ENCODE measurements around the gene ACACA.

Gene ACACA

DNA sequence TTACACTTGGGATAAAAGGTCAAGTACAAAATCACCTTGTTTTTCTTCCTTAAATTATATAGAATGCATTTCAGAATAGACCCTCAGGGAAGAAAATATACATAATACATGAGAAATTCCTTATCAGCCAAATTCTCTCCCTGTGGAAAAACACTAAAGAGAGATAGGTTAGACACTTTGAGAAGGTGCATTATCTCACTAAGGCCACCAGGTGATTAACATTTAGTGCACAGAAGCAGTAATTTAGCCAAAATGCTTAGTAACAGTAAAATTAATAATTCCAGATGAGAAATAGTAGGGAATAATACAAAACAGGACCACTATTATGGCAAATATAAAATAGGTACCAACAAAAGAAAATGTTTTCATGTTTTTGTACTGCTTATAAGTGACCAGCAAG lies 216.1 kb downstream of the ACACA start:
- TF ChIP-seq, protein P1, sequence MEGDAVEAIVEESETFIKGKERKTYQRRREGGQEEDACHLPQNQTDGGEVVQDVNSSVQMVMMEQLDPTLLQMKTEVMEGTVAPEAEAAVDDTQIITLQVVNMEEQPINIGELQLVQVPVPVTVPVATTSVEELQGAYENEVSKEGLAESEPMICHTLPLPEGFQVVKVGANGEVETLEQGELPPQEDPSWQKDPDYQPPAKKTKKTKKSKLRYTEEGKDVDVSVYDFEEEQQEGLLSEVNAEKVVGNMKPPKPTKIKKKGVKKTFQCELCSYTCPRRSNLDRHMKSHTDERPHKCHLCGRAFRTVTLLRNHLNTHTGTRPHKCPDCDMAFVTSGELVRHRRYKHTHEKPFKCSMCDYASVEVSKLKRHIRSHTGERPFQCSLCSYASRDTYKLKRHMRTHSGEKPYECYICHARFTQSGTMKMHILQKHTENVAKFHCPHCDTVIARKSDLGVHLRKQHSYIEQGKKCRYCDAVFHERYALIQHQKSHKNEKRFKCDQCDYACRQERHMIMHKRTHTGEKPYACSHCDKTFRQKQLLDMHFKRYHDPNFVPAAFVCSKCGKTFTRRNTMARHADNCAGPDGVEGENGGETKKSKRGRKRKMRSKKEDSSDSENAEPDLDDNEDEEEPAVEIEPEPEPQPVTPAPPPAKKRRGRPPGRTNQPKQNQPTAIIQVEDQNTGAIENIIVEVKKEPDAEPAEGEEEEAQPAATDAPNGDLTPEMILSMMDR (IDR thresholded peaks at IDR 0.05), result no peak
- Histone ChIP-seq H3K4me3 (no peak overlapping the region), H3K27me3 (no peaks in the 10 kb centered on the region), H3K4me1 (no peaks in the 10 kb centered on the region), H3K9me3 (no peaks in the 10 kb centered on the region), H3K27ac (no peak overlapping the region), H3K36me3 (peaks cover 28 to 64% (median 33%) of the 10 kb centered on the region in 3 donors)
- intact Hi-C loops (cut with DNase I; ENCODE audit: low total_unique reads), result no loop called here
- no peak for DNase-seq

DNA sequence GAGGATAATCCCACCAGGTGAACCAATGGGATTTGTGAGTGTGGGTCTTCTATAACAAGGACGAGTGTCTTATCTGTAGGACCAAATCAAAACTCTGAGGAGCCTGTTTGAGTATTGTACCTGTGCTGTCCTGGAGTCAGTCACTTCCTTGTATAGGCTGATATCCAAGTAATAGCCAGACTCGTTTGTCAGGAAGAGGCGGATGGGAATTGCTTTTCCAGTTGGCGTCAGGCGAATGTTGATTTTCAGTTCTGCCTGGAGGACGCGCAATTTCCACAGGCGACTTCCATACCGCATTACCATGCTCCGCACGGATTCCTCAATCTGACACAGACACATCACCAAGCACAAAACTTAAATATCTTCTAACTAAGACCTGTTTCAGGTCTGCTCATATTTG lies 218.5 kb downstream of the ACACA start:
- no peaks in the 10 kb centered on the region for H3K27me3 ChIP-seq
- no peak overlapping the region for H3K27ac ChIP-seq
- H3K4me1 ChIP-seq, result no peaks in the 10 kb centered on the region
- TF ChIP-seq, protein P1 (IDR thresholded peaks at IDR 0.05), result no peak
- no peak for DNase-seq
- H3K36me3 ChIP-seq, result peaks cover 28 to 60% (median 33%) of the 10 kb centered on the region in 3 donors
- no peaks in the 10 kb centered on the region for H3K9me3 ChIP-seq
- H3K4me3 ChIP-seq, result no peak overlapping the region
- intact Hi-C loops (cut with DNase I; ENCODE audit: low total_unique reads), result no loop called here

GRCh38 chr17:37187262-37187661 lies 219.4 kb downstream of the ACACA start:
- H3K27ac ChIP-seq, result no peak overlapping the region
- intact Hi-C loops (cut with DNase I; ENCODE audit: low total_unique reads), result no loop called here

DNA sequence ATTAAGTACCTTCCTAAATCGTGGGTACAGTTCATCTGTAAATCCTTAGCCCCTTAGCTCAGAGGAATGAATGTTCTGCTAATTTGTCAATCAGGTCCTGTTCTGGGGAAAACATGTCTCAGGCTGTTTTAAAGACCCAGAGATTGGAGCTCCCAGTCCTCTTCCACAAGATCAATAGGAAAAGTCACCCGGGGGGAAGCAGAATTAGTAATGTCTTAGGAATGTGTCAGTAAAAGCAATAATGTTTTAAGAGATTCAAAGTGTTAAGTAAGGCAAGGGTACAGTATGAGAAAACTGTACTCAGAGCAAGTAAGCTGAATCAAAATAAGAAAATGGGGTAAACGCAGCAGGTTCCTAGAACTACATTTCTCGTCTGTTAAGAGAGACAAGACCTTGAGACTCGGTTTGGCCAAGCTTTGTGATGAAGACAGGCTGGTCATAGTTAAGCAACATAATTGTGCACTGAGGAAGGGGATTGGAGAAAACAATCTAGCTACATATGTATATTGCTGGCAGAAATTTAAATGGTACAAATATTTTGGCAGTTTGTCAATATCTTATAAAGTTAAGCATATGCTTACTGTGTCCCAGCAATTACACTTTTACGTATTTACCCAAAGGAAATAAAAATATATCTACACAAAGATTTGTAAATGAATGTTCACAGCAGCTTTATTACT lies 223.7 kb downstream of the ACACA start:
- Histone ChIP-seq H3K36me3 (peaks cover 19 to 33% (median 32%) of the 10 kb centered on the region in 3 donors), H3K4me3 (no peak overlapping the region), H3K27me3 (no peaks in the 10 kb centered on the region), H3K4me1 (no peaks in the 10 kb centered on the region), H3K9me3 (no peaks in the 10 kb centered on the region), H3K27ac (no peak overlapping the region)
- DNase-seq, result no peak
- intact Hi-C loops (cut with DNase I; ENCODE audit: low total_unique reads), result no loop called here
- TF ChIP-seq, protein P1 (IDR thresholded peaks at IDR 0.05), result no peak

More at GRCh38 chr17:37187262-37187661, 219.4 kb downstream of the ACACA start:
- TF ChIP-seq, protein P1 (IDR thresholded peaks at IDR 0.05), result no peak
- H3K4me1 ChIP-seq, result no peaks in the 10 kb centered on the region
- no peak for DNase-seq
- H3K9me3 ChIP-seq, result no peaks in the 10 kb centered on the region
- H3K27me3 ChIP-seq, result no peaks in the 10 kb centered on the region
- no peak overlapping the region for H3K4me3 ChIP-seq
- H3K36me3 ChIP-seq, result peaks cover 28 to 58% (median 33%) of the 10 kb centered on the region in 3 donors

DNA sequence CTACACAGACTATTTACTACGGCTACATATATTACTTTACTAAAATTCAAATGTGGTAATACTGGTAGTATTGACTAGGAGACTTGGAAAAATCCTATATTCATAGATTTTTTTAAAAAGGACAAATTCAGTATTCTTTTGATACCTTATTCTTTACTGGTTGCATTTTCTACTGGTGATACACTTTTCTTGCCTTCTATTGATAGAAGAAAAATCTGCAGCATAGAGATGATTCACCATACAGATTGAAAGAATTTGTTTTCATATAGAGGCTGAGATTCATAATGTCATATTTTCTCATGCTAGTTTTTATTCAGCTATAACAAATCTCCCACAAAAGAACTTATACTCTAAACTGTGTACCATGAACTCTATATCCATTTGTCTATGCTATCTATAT lies 226.3 kb downstream of the ACACA start:
- Histone ChIP-seq H3K9me3 (no peaks in the 10 kb centered on the region), H3K27ac (no peak overlapping the region), H3K4me3 (no peak overlapping the region), H3K27me3 (no peaks in the 10 kb centered on the region), H3K4me1 (no peaks in the 10 kb centered on the region), H3K36me3 (peaks cover 14 to 40% (median 26%) of the 10 kb centered on the region in 3 donors)
- no peak for DNase-seq
- TF ChIP-seq, protein P1 (IDR thresholded peaks at IDR 0.05), result no peak
- intact Hi-C loops (cut with DNase I; ENCODE audit: low total_unique reads), result no loop called here
